ENCODE measurements around the gene COMT.

The COMT gene

GRCh38 chr22:19981171-19981960 is 39.8 kb downstream of the COMT start:
- DNase-seq (ENCODE audit: extremely low read depth, low read depth), result no peak
- no peak for TF ChIP-seq CTCF (IDR thresholded peaks at IDR 0.05; ENCODE audit: low read depth, low read length)

GRCh38 chr22:19981961-19982920 is 40.7 kb downstream of the COMT start:
- no peak for DNase-seq (ENCODE audit: extremely low read depth, low read depth)
- TF ChIP-seq CTCF (IDR thresholded peaks at IDR 0.05; ENCODE audit: low read depth, low read length), result no peak

GRCh38 chr22:19982991-19983578 is 41.5 kb downstream of the COMT start:
- TF ChIP-seq CTCF (IDR thresholded peaks at IDR 0.05; ENCODE audit: low read depth, low read length), result no peak
- no peak for DNase-seq (ENCODE audit: extremely low read depth, low read depth)

GRCh38 chr22:19983741-19984140 is 42.2 kb downstream of the COMT start:
- no peak for DNase-seq (ENCODE audit: extremely low read depth, low read depth)
- TF ChIP-seq CTCF (IDR thresholded peaks at IDR 0.05; ENCODE audit: low read depth, low read length), result no peak

- no peak for TF ChIP-seq CTCF (IDR thresholded peaks at IDR 0.05; ENCODE audit: low read depth, low read length)
- no peak for DNase-seq (ENCODE audit: extremely low read depth, low read depth)
Observed at GRCh38 chr22:19984201-19984753, 42.7 kb downstream of the COMT start.

- DNase-seq (ENCODE audit: extremely low read depth, low read depth), result no peak
- no peak for TF ChIP-seq CTCF (IDR thresholded peaks at IDR 0.05; ENCODE audit: low read depth, low read length)
Observed at GRCh38 chr22:19984851-19985811, 43.6 kb downstream of the COMT start.
